Small intestine (tissue), 7 donors: ENCODE data around the gene FBXO42. TPM values are rescaled to one million over a fixed set of nuclear protein-coding genes. Genes with fewer than 3 reads are reported as not detected.

ENCODE experiments used
- DNase-seq, 2 donors: peaks; one replicate each; pipeline versions ENCODE4 v3.0.0 to v3.0.0-alpha.2; 2013
- FAIRE-seq: peaks from 2 replicates; lab custom pipeline; 2012; peaks lifted over from hg19 to GRCh38; lab: Jason Lieb, UNC
- H3K27ac ChIP-seq, 3 donors: one replicate each; pipeline ENCODE4 v1.5.1; 2013; ENCODE audit warnings: low read length in 2 of 3, mild to moderate bottlenecking in 2 of 3, control low read depth in 1 of 3, inconsistent platforms in 1 of 3, low read depth in 1 of 3, moderate library complexity in 1 of 3
- H3K27me3 ChIP-seq, 3 donors: one replicate each; pipeline ENCODE4 v1.6.1; 2013; ENCODE audit warnings: low read length in 3 of 3, inconsistent platforms in 1 of 3; ENCODE audit not compliant: control insufficient read depth in 3 of 3, insufficient read depth in 3 of 3
- H3K36me3 ChIP-seq, 3 donors: one replicate each; pipeline ENCODE4 v1.6.1; 2013; ENCODE audit warnings: low read length in 3 of 3, inconsistent platforms in 1 of 3, low read depth in 1 of 3, mild to moderate bottlenecking in 1 of 3, moderate library complexity in 1 of 3; ENCODE audit not compliant: control insufficient read depth in 3 of 3, insufficient read depth in 2 of 3
- H3K4me1 ChIP-seq, 3 donors: one replicate each; pipeline ENCODE4 v1.6.1; 2013; ENCODE audit warnings: low read length in 2 of 3, inconsistent platforms in 1 of 3, low read depth in 1 of 3, mild to moderate bottlenecking in 1 of 3, moderate library complexity in 1 of 3; ENCODE audit not compliant: control insufficient read depth in 3 of 3, insufficient read depth in 2 of 3
- H3K4me3 ChIP-seq, 3 donors: one replicate each; pipeline ENCODE4 v1.5.1; 2013; ENCODE audit warnings: low read length in 3 of 3, control low read depth in 1 of 3, inconsistent platforms in 1 of 3, low read depth in 1 of 3, mild to moderate bottlenecking in 1 of 3, moderate library complexity in 1 of 3
- H3K9me3 ChIP-seq, 2 donors: one replicate each; pipeline ENCODE4 v1.6.1; 2013; ENCODE audit warnings: low read depth in 1 of 2, low read length in 1 of 2; ENCODE audit not compliant: control insufficient read depth in 2 of 2, insufficient read depth in 1 of 2
- WGBS, 3 donors: extraction: QIAGEN DNeasy Blood & Tissue Kit; methylation state at CpG; one replicate each; pipeline ENCODE4 v1.1.7; 2013; 5-methylcytosine and 5-hydroxymethylcytosine counted together
- polyA plus RNA-seq, 4 donors: library from polyadenylated mRNA; stranded (reverse) in 3 of 4; unstranded in 1 of 4; fragments of 200-250 nt in 3 of 4; fragments of 120-200 nt in 1 of 4; gene quantifications; one replicate each; pipeline versions ENCODE4 v1.2.1 to v1.2.3, GENCODE V29; 2013
- donor health status: healthy with polysubstance abuse.
- donor health status: control.
- donor health status: control.
- donor health status: Bipolar disorder and iron deficiency.
- donor health status: healthy.

FBXO42 gene
- polyA plus RNA-seq, 4 donors, result 10.0 to 14.5 (median 12.2) TPM

GRCh38 chr1:16199700-16200099 is 152.6 kb downstream of the FBXO42 start:
- Histone ChIP-seq H3K9me3 (no peaks in the 10 kb centered on the region), H3K4me1 (peaks cover 0 to 3% (median 0%) of the 10 kb centered on the region in 3 donors), H3K4me3 (no peak overlapping the region), H3K27ac (no peak overlapping the region), H3K27me3 (no peaks in the 10 kb centered on the region), H3K36me3 (peaks cover 0 to 63% (median 0%) of the 10 kb centered on the region in 3 donors)
- no peak for FAIRE-seq
- no peak for DNase-seq
- WGBS, 3 donors, result 91 to 96% (median 95%) methylated on average over 4 of the region's 4 CpGs

DNA sequence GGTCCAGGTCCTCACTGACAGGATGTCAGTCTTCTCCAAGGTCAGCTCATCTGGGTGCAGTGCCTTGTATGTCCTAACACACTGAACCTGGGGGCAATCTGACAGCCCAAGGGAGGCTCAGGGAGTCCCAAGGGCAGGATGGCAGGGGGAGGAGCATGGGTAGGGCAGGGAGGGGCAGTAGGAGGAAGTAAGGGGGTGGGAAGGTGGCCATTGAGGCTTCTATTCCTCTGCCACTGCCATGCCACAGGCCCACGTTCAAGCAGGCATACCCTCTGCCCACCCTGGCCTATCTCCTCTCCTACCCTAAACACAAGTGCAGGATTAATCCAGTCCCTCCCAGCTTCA is 153.2 kb downstream of the FBXO42 start:
- WGBS, 3 donors, result 17 to 33% (median 33%) methylated on average over 1 of the region's 1 CpG

DNA sequence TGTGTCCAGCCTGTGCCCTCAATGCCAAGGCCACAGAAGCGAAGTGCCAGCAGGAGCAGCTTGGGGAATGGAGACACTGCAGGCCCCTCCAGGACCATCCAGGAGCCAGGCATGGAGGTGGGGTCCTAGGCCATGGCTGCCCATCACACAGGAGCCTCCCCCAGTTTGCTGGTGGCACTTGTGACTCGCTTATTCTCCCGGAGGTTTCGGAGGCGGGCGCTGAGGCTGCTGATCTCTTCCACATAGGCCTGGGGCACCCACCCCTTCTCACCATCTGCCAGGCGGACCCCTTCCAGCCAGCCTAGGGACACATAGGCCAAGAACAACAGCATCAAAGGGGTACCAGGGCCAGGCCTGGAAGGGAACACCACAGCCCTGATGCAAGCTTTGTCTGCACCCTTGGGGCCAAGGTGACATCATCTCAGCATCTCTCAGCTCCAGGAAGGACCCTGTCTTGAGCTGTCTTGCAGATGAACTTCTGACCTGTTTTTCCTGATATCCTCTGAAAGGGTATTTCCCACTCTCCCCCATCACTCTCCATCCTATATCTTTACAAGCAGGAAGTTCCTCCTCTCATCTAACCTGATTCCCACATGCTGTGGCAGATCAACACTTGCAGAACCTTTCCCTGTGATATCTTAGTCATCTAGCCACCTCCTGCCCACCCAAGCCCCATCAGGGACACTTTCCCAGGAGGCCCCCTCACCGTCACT is 153.7 kb downstream of the FBXO42 start:
- Histone ChIP-seq H3K4me1 (peaks cover 0 to 3% (median 0%) of the 10 kb centered on the region in 3 donors), H3K4me3 (no peak overlapping the region), H3K27ac (no peak overlapping the region), H3K27me3 (no peaks in the 10 kb centered on the region), H3K9me3 (no peaks in the 10 kb centered on the region), H3K36me3 (peaks cover 0 to 54% (median 0%) of the 10 kb centered on the region in 3 donors)
- DNase-seq, result no peak
- 91 to 94% (median 94%) methylated on average over 8 of the region's 8 CpGs for WGBS, 3 donors
- FAIRE-seq, result no peak

More for the DNA sequence above, 153.2 kb downstream of the FBXO42 start:
- H3K9me3 ChIP-seq, result no peaks in the 10 kb centered on the region
- peaks cover 0 to 57% (median 0%) of the 10 kb centered on the region in 3 donors for H3K36me3 ChIP-seq
- no peaks in the 10 kb centered on the region for H3K27me3 ChIP-seq
- H3K4me3 ChIP-seq, result no peak overlapping the region
- DNase-seq (peak in 1 of 2 donors; percentile 73), FAIRE-seq (no peak)
- H3K27ac ChIP-seq, result no peak overlapping the region
- H3K4me1 ChIP-seq, result peaks cover 0 to 3% (median 0%) of the 10 kb centered on the region in 3 donors

GRCh38 chr1:16196874-16197273 is 155.4 kb downstream of the FBXO42 start:
- no peak overlapping the region for H3K27ac ChIP-seq
- H3K27me3 ChIP-seq, result no peaks in the 10 kb centered on the region
- no peak for FAIRE-seq
- 64 to 83% (median 70%) methylated on average over 3 of the region's 3 CpGs for WGBS, 3 donors
- H3K9me3 ChIP-seq, result no peaks in the 10 kb centered on the region
- no peak overlapping the region for H3K4me3 ChIP-seq
- H3K36me3 ChIP-seq, result peaks cover 0 to 39% (median 0%) of the 10 kb centered on the region in 3 donors
- no peak for DNase-seq
- peaks cover 0 to 3% (median 0%) of the 10 kb centered on the region in 3 donors for H3K4me1 ChIP-seq

Other genes with a start within 250 kb of the FBXO42 start
- gene EPHA2, start 196.4 kb downstream of the FBXO42 start, polyA plus RNA-seq, result 10 to 100 TPM; 12.7 to 23.8 (median 19.8) TPM
- gene ARHGEF19, start 139.8 kb downstream of the FBXO42 start, polyA plus RNA-seq, result 10 to 100 TPM in 2 of 4 donors, 1 to 10 TPM in 2; 2.2 to 14.0 (median 7.5) TPM
- gene CPLANE2, start 115.3 kb downstream of the FBXO42 start, polyA plus RNA-seq, result 1 to 10 TPM; 1.6 to 7.4 (median 4.4) TPM
- 10 to 100 TPM; 72.2 to 98.8 (median 79.7) TPM for gene SZRD1, start 14.8 kb upstream of the FBXO42 start, polyA plus RNA-seq
- under 1 TPM in 3 of 4 donors, not detected in 1; 0.18 to 0.27 (median 0.22) TPM for gene SPATA21, start 84.9 kb upstream of the FBXO42 start, polyA plus RNA-seq
- gene NECAP2, start 88.2 kb upstream of the FBXO42 start, polyA plus RNA-seq, result 10 to 100 TPM; 36.0 to 43.7 (median 41.4) TPM
- not detected for gene RNU1-1, start 161.8 kb upstream of the FBXO42 start, polyA plus RNA-seq